Natural killer cell (primary cell): Measurements from ENCODE around the gene NEUROD2. TPM values are rescaled to one million over a fixed set of nuclear protein-coding genes. Genes with fewer than 3 reads are reported as not detected.

Experiments
- ATAC-seq, 3 donors: fragments of 150-1000 bp in 2 of 3; fragments of 200-7000 bp in 1 of 3; cut with Tn5 transposase; 1 replicate in 1 of 3; 2 replicates in 2 of 3; pipeline ENCODE4 v1.10.0; 2021; ENCODE audit warnings: mild to moderate bottlenecking in 2 of 3, moderate library complexity in 2 of 3
- DNase-seq, 2 donors: peaks; one replicate each; pipeline versions ENCODE4 v3.0.0 to v3.0.0-alpha.2; 2013 to 2021; ENCODE audit warnings: mixed read lengths in 1 of 2
- H3K27ac ChIP-seq: one replicate; pipeline ENCODE4 v1.5.1; 2013; ENCODE audit warnings: mild to moderate bottlenecking, low read length
- H3K27me3 ChIP-seq: one replicate; pipeline ENCODE4 v1.6.1; 2013; ENCODE audit warnings: low read length; ENCODE audit not compliant: control insufficient read depth, insufficient read depth
- H3K36me3 ChIP-seq: one replicate; pipeline ENCODE4 v1.6.1; 2013; ENCODE audit warnings: low read length; ENCODE audit not compliant: control insufficient read depth, insufficient read depth
- H3K4me1 ChIP-seq: one replicate; pipeline ENCODE4 v1.6.1; 2013; ENCODE audit warnings: low read length; ENCODE audit not compliant: control insufficient read depth, insufficient read depth
- H3K4me3 ChIP-seq: one replicate; pipeline ENCODE4 v1.5.1; 2013; ENCODE audit warnings: low read length
- H3K9me3 ChIP-seq: one replicate; pipeline ENCODE4 v1.6.1; 2013; ENCODE audit warnings: low read length; ENCODE audit not compliant: control insufficient read depth, insufficient read depth
- H3K27ac Mint-ChIP-seq, 2 donors: one replicate each; pipeline ENCODE4 v1.8.0; 2022; ENCODE audit warnings: mild to moderate bottlenecking in 2 of 2, mixed read lengths in 2 of 2, moderate library complexity in 1 of 2
- H3K27me3 Mint-ChIP-seq, 2 donors: one replicate each; pipeline ENCODE4 v1.8.0; 2022; ENCODE audit warnings: low read depth in 2 of 2, mixed read lengths in 2 of 2
- H3K36me3 Mint-ChIP-seq: one replicate; pipeline ENCODE4 v1.8.0; 2022; ENCODE audit warnings: mixed read lengths
- H3K4me1 Mint-ChIP-seq, 2 donors: one replicate each; pipeline ENCODE4 v1.8.0; 2022; ENCODE audit warnings: mixed read lengths in 2 of 2
- H3K4me3 Mint-ChIP-seq: one replicate; pipeline ENCODE4 v1.8.0; 2022; ENCODE audit warnings: mild to moderate bottlenecking, moderate library complexity, mixed read lengths
- H3K9me3 Mint-ChIP-seq, 2 donors: one replicate each; pipeline ENCODE4 v1.8.0; 2022; ENCODE audit warnings: mixed read lengths in 2 of 2
- WGBS: methylation state at CpG from one replicate; pipeline ENCODE4 v1.1.7; 2013; ENCODE audit warnings: missing lambda C conversion rate; ENCODE audit not compliant: insufficient coverage; 5-methylcytosine and 5-hydroxymethylcytosine counted together
- intact Hi-C: fragments of 100-400 bp; cut with micrococcal nuclease; formaldehyde crosslinking; loops from one replicate; pipeline ENCODE4 v1.14.2; 2022
- total RNA-seq, 4 donors: library from RNA; stranded (reverse); fragments of 120-200 nt in 1 of 4; gene quantifications; one replicate each; pipeline versions ENCODE4 v1.2.3 to v1.2.4, GENCODE V29; 2013 to 2022
- TF ChIP-seq, protein P1 (sequence below): fragments of 200-600 bp; IDR thresholded peaks from one replicate; pipeline ENCODE4 v1.8.0; 2022; ENCODE audit warnings: antibody characterized with exemption

NEUROD2 gene
- total RNA-seq, 3 donors from 2014 or later (not counting 1 experiment from before 2014, with no cell fraction given): not detected

DNA sequence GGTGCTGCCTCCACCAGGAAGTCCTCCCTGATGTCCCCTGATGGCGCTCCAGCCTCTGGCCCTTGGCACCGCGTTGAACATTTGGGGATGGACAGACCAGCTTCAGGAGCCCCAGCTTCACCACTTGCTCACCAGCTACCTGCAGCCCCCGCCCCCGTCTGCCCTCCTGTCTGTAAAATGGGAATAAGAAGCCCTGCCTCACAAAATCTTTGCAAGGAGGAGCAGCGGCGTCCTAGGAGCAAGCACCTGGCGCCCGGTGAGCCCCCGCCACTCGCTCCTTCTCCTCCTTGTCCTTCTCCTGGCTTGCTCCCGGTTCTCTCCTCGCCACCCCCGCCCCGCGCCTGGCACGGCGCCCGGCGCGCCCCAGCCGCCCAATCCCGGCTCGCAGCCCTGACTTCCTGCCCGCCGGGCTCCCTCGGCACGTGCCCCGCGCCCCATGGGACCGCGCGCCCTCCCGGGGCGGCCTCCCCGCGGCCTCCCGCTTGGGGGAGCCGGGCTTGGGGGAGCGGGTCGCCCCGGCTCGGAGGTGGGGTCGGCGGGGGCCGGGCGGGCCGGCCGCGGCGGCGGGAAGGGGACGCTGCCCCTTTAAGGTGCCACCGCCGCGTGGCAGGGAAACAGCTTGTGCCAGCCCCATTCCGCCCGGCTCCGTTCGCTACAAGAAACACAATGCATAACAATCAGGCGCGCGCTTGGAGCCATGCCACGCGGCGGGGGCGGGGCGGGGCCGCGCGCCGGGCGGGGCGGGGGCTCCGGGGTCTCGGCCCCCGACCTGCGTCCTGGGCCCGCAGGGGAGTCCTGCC lies 9.9 kb upstream of the NEUROD2 start:
- ATAC-seq (peak in 2 of 3 donors; percentile 44 to 51), DNase-seq (peak; percentile 37 to 73)
- H3K4me3 ChIP-seq: peak overlapping the region; percentile 28
- H3K36me3 ChIP-seq: no peaks in the 10 kb centered on the region
- peaks cover 24% of the 10 kb centered on the region for H3K4me1 ChIP-seq
- H3K27ac Mint-ChIP-seq: no peak overlapping the region
- H3K36me3 Mint-ChIP-seq: no peaks in the 10 kb centered on the region
- intact Hi-C loops: no loop called here
- no peak overlapping the region for H3K27ac ChIP-seq
- TF ChIP-seq, protein P1, sequence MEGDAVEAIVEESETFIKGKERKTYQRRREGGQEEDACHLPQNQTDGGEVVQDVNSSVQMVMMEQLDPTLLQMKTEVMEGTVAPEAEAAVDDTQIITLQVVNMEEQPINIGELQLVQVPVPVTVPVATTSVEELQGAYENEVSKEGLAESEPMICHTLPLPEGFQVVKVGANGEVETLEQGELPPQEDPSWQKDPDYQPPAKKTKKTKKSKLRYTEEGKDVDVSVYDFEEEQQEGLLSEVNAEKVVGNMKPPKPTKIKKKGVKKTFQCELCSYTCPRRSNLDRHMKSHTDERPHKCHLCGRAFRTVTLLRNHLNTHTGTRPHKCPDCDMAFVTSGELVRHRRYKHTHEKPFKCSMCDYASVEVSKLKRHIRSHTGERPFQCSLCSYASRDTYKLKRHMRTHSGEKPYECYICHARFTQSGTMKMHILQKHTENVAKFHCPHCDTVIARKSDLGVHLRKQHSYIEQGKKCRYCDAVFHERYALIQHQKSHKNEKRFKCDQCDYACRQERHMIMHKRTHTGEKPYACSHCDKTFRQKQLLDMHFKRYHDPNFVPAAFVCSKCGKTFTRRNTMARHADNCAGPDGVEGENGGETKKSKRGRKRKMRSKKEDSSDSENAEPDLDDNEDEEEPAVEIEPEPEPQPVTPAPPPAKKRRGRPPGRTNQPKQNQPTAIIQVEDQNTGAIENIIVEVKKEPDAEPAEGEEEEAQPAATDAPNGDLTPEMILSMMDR: no peak
- H3K9me3 ChIP-seq: no peaks in the 10 kb centered on the region
- H3K4me1 Mint-ChIP-seq: peaks cover 16 to 17% of the 10 kb centered on the region in 2 donors
- H3K27me3 Mint-ChIP-seq: peaks cover 15 to 29% of the 10 kb centered on the region in 2 donors
- H3K27me3 ChIP-seq: peaks cover 5% of the 10 kb centered on the region
- peak overlapping the region; percentile 57 for H3K4me3 Mint-ChIP-seq
- 2% methylated on average over 79 of the region's 79 CpGs for WGBS
- H3K9me3 Mint-ChIP-seq: no peaks in the 10 kb centered on the region

DNA sequence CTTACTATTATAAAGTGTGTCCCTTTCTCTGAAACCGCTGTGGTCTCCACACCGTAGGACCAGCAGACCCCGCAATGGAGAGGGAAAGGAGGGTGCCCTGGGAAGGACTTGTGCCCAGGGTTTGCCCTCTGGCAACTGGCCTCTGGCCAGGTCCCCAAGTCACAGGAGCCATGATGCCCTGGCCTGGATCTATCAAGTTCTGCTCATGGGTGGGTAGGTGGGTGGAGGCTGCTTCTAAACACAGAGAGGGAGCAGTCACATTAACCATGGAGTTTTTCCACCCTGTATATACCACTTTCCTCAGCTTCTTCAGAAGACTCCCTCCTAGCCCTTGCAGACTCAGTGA lies 9.4 kb upstream of the NEUROD2 start:
- no peak overlapping the region for H3K4me3 ChIP-seq
- no peaks in the 10 kb centered on the region for H3K36me3 Mint-ChIP-seq
- peaks cover 15 to 29% of the 10 kb centered on the region in 2 donors for H3K27me3 Mint-ChIP-seq
- H3K9me3 Mint-ChIP-seq: no peaks in the 10 kb centered on the region
- WGBS: 70% methylated on average over 3 of the region's 3 CpGs
- peaks cover 11 to 12% of the 10 kb centered on the region in 2 donors for H3K4me1 Mint-ChIP-seq
- H3K27ac Mint-ChIP-seq: no peak overlapping the region
- H3K27me3 ChIP-seq: peaks cover 5% of the 10 kb centered on the region
- TF ChIP-seq, protein P1: no peak
- H3K4me1 ChIP-seq: peaks cover 18% of the 10 kb centered on the region
- no peaks in the 10 kb centered on the region for H3K36me3 ChIP-seq
- H3K9me3 ChIP-seq: no peaks in the 10 kb centered on the region
- intact Hi-C loops: no loop called here
- peak overlapping the region; percentile 57 for H3K4me3 Mint-ChIP-seq
- H3K27ac ChIP-seq: no peak overlapping the region
- ATAC-seq (no peak), DNase-seq (no peak)

DNA sequence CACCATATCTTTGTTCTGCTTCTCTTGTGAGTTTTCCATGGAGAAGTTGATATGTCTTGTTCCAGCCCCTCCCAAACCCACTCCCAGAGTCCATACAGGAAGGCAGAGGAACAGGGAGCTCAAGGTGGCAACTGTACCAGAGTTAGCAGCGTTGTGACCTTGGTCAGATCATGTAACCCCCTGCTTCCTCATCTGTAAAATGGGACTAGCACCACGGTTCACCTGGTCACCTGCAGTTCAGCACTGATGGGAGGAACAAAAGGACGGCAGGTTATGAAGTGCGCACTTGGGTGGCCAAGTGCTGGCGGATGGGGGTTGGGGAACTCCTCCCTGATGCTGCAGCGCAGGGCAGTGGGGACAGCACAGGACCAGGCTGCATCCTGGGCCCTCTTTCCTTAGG lies 7.7 kb upstream of the NEUROD2 start:
- Mint-ChIP-seq H3K27ac (no peak overlapping the region), H3K9me3 (no peaks in the 10 kb centered on the region)
- H3K27ac ChIP-seq: no peak overlapping the region

More for the DNA sequence above, 7.7 kb upstream of the NEUROD2 start:
- H3K36me3 Mint-ChIP-seq: no peaks in the 10 kb centered on the region
- no peak overlapping the region for H3K4me3 ChIP-seq
- peaks cover 5% of the 10 kb centered on the region for H3K27me3 ChIP-seq
- H3K4me1 Mint-ChIP-seq: peaks cover 7% of the 10 kb centered on the region in 2 donors
- intact Hi-C loops: no loop called here
- H3K4me1 ChIP-seq: peaks cover 13% of the 10 kb centered on the region
- peak overlapping the region; percentile 42 for H3K4me3 Mint-ChIP-seq
- H3K36me3 ChIP-seq: no peaks in the 10 kb centered on the region
- H3K9me3 ChIP-seq: no peaks in the 10 kb centered on the region
- H3K27me3 Mint-ChIP-seq: peaks cover 15 to 29% of the 10 kb centered on the region in 2 donors
- TF ChIP-seq, protein P1: no peak
- DNase-seq: no peak
- no peak for ATAC-seq
- 64% methylated on average over 6 of the region's 6 CpGs for WGBS
